Frontal cortex (tissue), 4 donors: ENCODE results near the gene HADH. TPM values are rescaled to one million over a fixed set of nuclear protein-coding genes. Genes with fewer than 3 reads are reported as not detected.
"Not testable (repeated sequence)": the region's sequence is repeated elsewhere in the genome, so short reads cannot be mapped to it uniquely, and the experiment has no call there.

Experiments
- DNase-seq, 2 donors: peaks; one replicate each; pipeline ENCODE4 v3.0.0; 2012; ENCODE audit warnings: low spot score in 2 of 2
- FAIRE-seq: peaks from 2 replicates; lab custom pipeline; 2012; peaks lifted over from hg19 to GRCh38; lab: Jason Lieb, UNC
- total RNA-seq: library from RNA; depleted of rRNA; stranded (reverse); fragments of >200 nt; gene quantifications from one replicate; pipeline ENCODE4 v1.2.3, GENCODE V29; 2014
- donor health status: control.
- donor health status: control.
- donor health status: control.

Gene HADH
- total RNA-seq, 1 donor from 2014 or later: 10.6 TPM

DNA sequence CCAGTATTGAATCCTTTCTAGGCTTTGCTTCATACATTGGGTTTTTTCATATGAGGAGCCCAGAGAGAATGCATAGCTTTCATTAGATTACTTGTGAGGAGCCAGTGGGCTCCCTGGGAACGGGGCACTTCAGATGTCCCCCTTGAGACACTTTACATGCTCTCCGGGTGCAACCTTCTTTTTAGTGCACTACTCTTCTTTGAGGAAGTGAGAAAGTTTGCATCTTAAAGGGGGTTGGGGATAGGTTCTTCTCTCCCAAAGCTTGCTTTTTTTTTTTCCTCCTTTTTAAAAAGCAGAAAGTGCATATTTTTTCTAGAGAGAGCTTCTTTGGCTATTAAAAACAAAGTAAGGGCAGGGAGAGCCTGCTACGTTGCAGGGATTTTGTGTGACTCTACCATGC lies 4.3 kb downstream of the HADH start:
- FAIRE-seq: no peak

DNA sequence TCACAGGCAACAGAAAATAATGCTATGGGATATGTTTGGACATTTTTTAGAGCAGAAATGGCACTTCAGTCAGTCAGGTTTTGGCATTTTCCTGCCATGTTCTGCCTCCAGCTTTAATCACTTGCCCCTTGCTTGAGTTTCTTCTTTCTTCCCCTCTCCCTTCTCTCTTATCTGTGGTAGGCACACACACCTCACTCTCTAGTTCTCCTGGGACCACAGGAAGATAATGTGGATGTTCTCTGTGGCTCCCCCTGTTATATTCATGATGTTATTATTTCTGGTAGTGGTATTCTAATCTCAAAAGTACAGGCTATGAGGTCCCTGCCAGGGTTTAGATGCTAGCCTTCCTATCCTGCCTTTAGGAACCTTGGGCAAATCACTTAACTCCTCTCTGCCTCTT lies 5.2 kb downstream of the HADH start:
- FAIRE-seq (no peak), DNase-seq (no peak)

More for the DNA sequence above, 4.3 kb downstream of the HADH start:
- no peak for DNase-seq

DNA sequence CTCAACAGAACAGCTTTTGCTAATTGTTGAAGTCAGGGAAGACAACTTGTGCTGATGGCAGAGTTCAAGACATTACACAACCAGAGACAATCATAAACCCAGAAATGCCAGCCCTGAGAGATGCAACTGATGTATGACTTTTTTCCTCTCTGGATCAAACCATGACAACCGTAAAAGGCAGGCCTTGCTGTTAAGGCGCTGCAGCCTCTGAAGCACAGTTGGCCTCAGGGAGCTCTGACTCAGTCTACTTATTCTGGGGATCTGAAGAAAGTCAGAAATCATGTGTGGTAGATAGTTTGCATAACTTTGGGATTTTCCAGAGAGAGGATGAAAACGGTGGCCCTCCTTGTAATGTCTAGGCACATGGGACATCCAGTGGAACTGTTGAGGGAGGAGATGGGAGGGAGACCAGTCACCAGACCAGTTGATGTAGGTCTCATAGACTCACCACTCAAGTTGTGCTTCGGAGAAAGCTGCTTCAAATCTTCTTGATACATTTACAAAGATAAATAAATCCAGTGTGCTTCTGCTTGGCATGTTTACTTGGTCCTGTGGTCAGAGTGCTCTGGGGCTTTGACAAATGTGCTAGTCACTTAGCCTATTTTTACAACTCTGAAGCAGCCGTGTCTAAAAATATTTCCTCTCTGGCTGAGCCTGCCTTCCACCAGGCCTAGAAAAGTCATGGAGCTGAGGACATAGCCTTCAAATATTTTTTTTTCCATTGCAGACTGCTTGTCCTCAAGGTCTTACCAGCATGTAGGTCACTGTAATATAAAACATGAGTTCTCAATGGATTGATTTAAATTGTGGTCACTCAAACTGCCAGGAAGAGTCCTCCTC lies 7.5 kb downstream of the HADH start:
- FAIRE-seq (no peak), DNase-seq (no peak)

DNA sequence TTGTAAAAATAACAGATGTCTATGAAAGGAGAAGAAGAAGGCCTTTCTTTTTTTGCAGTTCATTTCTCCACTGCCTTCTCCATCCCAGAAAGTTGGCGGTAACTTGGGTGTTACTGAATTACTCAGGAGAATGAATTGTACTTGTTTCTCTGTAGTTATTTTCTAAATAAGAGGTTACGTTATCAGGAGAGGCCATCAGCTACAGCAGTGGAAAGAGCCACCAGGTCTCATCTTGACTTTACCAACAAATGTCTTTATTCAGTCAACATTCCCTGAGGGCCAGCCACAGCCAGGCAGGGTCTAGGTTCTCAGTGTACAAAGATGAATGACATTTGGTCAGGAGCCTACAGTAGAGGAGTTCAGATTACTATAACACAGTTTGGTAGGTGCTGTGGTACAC lies 8.1 kb downstream of the HADH start:
- no peak for FAIRE-seq

DNA sequence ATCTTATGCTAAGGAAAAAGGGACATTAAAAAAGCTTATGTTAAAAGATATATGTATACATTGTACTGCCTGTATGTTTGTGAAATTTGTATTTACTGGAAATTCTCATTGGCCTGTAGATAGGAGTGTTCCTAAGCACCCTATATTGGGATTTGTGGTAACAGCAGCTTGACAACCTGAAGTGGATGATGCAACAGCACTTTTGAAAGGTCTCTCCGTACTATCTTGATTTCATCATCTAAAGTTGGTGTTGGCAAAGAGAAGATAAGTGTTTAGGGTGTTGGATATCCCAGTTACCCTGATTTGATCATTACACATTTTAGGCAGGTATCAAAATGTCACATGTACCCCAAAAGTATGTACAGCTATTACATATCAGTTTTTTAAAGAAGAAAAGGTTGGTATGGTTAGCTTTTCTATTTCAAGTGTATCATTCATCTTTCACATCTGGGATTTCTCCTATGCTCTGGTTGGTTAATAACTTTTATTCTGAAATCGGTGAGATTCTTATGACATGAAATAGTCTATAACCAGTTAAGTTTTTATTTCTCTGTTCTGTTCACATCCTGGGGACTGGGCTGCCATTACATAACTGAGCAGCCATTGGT lies 10.3 kb downstream of the HADH start:
- DNase-seq (no peak), FAIRE-seq (no peak)

More for the DNA sequence above, 8.1 kb downstream of the HADH start:
- DNase-seq: no peak

DNA sequence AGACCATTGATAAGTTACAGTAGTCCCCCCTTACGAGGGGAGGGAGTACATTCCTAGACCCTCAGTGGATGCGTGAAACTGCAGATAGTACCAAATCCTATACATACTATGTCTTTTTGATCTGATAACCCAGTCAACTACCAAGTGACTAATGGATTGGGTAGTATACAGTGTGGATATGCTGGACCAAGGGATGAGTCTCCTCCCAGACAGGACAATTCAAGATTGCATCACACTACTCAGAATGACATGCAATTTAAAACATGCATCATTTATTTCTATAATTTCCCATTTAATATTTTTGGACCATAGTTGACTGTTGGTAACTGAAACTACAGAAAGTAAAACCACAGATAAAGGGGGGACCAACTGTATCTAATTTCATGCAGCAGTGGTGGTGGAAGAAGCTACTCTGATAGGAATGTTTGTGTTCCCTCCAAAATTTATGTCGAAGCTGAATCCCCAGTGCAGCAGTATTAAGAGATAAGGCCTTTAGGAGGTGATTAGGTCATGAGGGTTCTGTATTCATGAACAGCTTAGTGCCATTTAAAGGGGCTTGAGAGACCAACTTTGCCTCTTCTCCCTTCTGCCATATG lies 11.9 kb downstream of the HADH start:
- no peak for DNase-seq
- no peak for FAIRE-seq

DNA sequence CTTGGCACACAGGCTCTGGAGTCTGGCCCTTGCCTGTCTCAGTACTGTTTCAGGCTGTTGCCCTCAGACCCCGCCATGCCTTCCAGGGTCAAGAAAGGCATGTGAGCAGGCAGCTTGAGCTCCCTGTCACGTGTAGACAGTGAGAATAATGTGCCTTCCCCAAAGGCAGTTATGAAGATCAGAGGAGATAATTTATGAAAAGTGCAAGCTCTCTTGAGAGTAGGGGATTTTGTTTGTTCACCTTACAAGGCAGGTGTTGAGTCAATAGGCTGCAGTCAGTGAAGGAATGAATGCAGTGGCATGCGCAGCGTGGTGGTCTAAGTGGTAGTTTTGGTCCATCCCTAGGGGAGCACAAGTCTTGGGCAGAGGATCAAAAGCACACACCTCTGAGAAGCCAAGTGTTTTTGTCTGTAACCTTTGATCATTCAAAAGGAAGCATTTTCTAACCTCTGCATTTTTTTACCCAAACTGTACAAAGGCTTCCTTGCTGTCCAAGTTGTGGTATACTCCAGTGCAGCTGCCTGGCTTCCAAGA lies 14.4 kb downstream of the HADH start:
- FAIRE-seq (no peak), DNase-seq (no peak)

DNA sequence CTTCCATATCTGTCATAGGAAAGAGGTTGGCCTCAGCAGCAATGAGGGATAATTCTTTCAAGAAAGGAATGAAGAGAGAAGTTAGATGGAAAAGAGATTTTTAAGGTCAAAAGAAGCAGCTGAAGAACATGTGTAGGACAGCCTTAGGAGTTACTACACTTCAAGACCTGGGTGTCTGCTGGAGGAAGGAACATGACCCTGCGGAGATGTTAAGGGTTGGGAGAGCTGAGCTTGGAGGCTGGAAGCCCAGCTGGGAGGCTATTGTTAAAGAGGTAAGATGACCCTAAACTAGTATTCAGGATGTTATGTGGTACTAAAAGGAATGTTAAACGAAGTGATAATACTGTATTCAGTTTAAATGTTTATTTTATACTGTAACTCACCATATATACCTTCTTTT lies 15.0 kb downstream of the HADH start:
- DNase-seq (no peak), FAIRE-seq (no peak)

DNA sequence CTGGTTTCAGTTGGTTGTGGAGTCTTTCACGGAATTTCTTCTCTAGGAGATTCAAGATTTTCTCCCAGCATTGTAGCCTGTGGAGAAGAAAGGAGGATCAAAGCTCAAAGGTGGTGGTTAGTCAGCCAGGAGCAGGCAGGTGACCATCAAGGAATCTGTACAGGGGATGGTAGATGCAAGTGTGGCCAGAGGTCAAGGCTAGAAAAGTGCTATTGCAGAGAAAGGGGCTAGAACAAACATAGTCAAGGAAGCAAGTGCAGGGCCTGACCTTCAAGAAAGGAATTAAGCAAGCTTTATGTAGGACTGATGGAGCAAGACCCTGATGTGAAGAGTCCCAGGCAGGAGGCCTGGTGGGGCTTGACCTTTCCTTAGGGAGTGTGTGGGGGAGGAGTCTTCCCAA lies 16.1 kb downstream of the HADH start:
- no peak for FAIRE-seq
- DNase-seq: no peak

DNA sequence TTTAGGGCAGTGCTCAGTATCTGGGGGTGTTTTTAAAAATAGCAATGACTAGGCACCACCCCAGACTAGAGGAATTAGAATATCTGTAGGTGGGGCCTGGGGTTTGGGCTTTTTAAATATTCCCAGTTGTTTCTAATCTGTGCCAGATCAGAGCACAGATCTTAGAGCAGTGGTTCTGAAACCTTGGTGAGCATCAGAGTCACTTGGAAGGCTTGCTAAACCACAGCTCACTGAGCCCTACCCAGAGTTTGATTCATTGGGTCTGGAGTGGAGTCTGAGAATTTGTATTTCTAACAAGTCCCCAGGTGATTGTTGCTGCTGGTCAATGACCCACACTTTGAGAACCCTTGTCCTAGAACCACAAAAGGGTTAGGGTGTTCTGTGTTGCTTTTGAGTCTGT lies 16.7 kb downstream of the HADH start:
- no peak for DNase-seq
- FAIRE-seq: no peak

DNA sequence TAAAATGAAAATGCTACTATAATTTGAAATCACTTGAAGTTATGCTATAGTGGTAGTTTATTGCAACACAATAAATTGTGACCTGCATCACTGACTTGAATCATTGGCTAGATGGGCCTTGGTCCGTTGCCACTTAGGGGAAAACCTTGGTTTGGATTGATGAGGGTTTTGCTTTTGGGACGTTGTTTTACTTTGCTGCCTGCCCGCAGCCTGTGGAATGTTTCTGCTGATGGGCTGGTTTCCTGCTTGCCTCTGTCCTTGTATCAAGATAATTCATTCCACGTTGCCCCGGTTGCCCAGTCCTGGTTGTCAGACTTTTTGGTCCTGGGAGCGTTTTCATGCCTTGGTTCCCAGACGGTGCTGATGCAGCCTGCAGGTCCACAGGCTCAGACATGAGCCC lies 18.3 kb downstream of the HADH start:
- no peak for FAIRE-seq
- no peak for DNase-seq

DNA sequence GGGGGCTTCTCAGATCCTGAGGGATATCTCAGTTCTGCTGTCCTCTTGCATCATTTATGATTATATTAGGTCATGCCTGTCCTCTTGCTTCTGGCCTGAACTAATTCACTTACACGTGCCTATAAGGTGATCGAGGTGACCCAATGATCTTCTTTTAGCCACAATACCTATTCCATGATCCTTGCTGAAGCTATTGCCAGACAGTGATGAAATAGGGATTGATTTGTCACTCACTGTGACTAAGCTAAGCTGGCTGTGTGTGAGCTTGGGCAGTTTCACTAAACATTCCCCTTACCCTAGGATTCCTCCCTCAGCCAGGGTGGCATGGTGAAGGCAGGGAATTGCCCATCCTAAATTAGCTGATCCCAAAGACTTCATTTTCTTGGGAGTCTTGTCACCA lies 19.0 kb downstream of the HADH start:
- DNase-seq (no peak), FAIRE-seq (no peak)

DNA sequence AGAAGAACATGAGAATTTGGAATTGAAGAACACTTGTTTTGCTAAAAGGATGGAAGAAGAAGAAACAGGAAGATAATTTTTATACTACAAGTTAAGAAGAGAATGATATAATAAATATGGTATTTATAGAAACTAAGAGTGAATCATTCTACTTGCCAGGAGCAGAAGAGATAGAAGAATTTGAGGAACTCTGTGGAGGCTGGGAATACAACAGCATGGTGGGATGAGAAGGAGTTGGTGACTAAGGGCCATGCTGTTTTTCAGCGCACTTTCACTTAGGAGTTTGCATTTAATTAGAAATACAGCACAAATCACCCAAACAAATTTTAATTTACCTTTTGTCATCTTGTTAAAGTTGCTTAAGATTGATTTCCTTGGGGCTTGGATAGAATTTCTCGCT lies 20.5 kb downstream of the HADH start:
- DNase-seq (no peak), FAIRE-seq (no peak)

DNA sequence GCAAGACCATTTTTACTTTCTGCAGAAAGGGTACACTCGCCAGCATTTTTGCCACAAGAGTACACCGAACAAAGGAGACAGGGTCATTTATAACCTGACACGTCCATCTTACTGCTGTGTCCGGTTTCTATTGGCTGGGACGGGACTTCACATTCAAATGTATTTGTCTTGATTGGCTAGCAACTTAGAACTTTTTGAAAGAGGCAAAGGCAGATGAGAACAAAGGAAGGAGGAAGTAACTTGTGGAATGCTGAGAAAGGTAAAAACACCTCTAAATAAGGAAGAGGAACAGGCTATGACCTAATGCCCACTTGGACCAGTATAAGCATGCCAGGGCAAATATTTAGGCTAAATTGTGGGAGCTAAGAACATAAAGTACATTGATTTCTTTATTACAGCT lies 22.7 kb downstream of the HADH start:
- not testable (repeated sequence) for FAIRE-seq, DNase-seq

DNA sequence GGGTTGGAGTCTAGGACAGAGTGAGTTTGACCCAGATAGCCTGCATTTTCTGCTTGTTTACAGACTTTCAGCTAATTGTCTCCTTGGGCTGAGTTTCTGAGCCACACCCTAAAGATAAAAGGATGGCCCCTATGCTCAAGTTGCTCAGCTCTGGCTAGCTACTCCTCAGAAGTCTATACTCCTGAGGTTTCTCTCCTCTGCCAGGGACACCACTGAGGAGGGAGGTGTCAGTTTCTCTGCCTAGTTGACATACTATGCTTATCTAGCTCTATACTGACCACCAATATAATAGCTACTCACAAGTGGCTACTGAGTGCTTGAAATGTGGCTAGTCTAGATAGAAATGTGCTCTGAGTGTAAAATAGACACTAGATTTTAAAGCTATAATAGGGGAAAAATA lies 23.6 kb downstream of the HADH start:
- FAIRE-seq: no peak
- DNase-seq: no peak

DNA sequence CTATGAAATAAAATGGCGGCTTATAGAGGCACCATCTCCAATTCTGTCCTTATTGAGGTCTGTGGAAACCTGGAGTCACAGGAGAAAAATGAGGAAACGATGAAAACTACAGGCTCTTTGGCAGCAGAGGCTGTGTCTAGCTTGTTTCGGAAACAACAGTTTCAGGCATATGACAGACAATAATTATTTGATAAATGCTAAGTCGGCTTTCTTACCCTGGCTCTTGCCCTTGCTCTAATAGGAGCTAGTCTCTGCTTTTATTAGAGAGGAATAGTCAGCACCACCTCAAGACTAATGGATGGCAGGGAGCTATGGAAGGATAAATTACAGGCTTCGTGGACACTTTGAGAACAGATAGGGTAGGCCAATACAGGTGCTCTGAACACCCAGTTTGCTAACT lies 24.3 kb downstream of the HADH start:
- DNase-seq (no peak), FAIRE-seq (no peak)

DNA sequence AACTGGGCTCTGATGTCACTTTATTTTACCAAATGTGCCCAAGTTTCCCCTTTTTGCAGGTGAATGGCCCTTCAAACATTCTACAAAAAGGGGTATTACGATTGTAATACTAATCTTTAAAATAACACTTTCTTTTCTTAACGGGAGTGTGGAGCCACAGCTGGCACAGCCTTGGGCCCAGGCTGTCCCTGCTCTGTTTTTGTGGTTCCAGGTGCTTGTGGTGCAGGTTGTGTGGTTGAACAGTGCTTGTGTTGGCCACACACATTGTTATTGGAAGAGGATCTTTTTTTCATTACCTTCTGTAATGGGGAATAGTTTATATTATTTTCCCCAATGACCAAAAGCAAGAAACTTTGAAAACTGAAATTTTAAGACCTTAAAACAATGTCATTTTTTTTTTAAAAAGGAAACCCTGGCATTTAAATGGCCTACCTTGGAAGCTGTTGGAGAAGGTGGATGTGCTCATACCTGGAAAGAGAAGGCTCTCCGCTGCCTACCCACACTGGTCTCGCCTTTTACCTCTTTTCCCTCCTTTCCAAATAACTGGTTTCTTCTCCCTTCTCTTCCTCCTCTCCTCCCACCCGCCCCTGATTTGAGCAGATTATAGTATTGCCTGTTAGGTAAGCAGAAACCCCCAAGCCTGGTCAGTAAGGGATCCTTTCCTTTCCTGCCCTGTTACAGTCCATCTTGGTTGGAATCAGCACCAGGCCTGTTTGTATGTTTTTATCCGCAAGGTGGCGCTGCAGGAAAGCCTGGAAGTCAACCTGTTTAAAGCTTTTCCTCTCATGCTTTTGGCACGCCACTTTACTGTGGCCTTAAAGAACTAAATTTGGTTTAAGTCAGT lies 28.6 kb downstream of the HADH start:
- FAIRE-seq: no peak
- peak; percentile 49 to 67 for DNase-seq

DNA sequence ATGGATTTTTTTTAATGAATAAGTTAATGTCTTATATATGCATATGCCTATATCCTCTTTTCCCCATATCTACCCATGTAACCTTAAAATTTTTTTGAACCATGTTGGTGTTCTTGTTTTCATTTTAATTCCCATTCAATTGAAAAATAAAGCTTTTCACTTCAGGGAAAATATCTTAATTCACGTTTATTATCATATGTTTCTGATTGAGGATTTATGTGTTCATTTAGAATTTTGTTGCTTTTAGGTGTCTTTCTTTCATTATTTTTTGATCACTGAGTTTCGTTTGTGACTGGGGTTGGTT lies 29.1 kb downstream of the HADH start:
- FAIRE-seq: no peak
- no peak for DNase-seq

DNA sequence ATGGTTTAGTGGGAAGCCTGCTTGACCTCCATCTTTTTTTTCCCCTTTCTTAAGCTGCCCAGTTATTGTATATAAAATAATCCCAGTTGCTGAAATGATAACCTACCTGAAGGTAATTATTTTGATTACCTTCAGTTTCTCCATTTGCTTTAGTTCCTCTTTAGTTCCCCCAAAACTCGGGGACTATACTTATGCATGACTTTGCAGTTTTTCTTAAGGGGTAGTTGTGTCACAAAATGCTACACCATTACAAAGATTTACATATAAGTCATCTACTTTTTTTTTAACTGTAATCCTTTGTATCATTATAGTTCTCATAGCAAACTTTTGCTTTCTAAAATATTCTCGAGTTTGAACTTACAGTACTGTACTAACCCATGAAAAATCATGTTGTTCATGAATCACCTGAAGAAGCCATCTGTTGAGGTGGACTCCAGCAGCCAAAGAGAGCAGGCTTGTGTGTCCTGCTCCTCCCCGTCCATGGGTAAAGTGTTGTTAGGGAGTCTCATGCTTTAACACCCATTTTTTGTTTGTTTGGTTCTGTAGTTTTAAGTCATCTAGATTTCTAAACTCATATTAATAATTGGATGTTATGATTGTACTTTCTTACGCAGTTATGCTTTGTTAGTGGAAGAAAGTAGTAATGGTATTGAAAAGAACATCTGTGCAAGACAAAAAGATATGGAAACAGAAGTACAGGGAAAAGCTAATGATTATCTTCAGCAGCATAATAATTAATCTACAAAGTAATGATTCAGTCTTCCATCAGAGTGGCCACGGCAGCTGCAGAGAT lies 34.6 kb downstream of the HADH start:
- FAIRE-seq (no peak), DNase-seq (no peak)

DNA sequence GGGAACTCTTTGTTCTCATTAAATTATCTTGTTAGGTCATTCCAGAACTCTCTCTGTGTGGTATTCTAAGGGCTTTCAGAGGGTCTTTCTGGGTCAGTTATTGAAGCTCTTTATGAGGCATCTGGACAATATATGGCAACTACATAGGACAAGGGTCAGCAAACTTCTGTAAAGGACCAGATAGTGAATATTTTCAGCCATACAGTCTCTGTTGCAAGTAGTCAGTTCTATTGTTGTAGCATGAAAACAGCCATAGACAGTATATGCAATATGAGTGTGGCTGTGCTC lies 35.1 kb downstream of the HADH start:
- FAIRE-seq (no peak), DNase-seq (no peak)
